MM.1S (cell line): Measurements from ENCODE around the gene LAMA4.

Experiments used
- CTCF ChIP-seq: fragments of 300-600 bp; sonication (generic); IDR thresholded peaks from 2 replicates; pipeline ENCODE4 v1.5.1; 2016; ENCODE audit warnings: antibody characterized with exemption, low read length, mixed read lengths
- EZH2 ChIP-seq: fragments of 300-600 bp; sonication (generic); optimal IDR thresholded peaks from 2 replicates; pipeline ENCODE3; 2017; ENCODE audit warnings: low read depth, mild to moderate bottlenecking, antibody characterized with exemption, low read length, mixed read lengths
- EZH2phosphoT487 ChIP-seq: fragments of 300-600 bp; sonication (generic); IDR thresholded peaks from 2 replicates; pipeline ENCODE4 v1.6.1; 2018; ENCODE audit warnings: antibody characterized with exemption, low read length

DNA sequence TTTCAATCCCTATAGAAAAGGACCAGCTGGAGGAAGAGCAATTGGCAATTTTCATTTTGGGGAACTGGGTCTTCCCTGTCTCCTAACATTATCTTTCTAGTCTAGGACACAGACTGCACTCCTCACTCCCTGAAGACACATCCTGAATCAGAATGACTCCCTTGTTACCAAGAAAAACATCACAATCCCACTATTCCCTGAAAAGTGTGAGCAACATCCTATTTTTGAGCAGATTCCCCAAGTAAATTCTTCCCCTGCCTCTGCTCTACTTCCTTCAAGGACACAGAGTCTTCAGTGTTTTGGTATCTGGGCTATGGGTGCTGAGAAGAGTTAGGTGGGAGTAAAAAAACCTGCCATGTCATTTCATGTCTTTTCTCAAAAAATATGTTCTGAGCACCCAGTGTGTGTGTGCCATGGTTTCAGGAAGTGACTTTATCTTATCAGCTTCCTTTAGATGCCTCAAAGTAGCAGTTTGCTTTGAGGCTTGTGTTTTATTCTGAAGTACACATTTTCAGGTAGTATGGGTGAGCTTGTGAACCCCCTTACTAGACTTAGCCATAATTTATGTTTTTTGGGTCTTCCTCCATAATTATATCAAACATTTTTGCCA, 12.4 kb downstream of the LAMA4 start:
- no peak for TF ChIP-seq CTCF
- TF ChIP-seq EZH2 = no peak
- TF ChIP-seq EZH2phosphoT487 = no peak
